Measurements from ENCODE around the gene HMGXB3.

HMGXB3 gene

GRCh38 chr5:150069672-150070627 lies 69.4 kb downstream of the HMGXB3 start:
- H3K27me3 ChIP-seq (ENCODE audit: low read depth, low read length), result no peaks in the 10 kb centered on the region; the same call in 1 of the 2 replicates
- no peak overlapping the region for H3K9ac ChIP-seq (ENCODE audit: low read length)
- no peak overlapping the region for H3K27ac ChIP-seq (ENCODE audit: low read length)
- no peak for TF ChIP-seq CTCF (IDR thresholded peaks at IDR 0.05; ENCODE audit: low read depth, low read length)
- TF ChIP-seq EZH2phosphoT487 (IDR thresholded peaks at IDR 0.05; ENCODE audit: low read depth), result no peak
- no peak overlapping the region for H3K4me3 ChIP-seq (ENCODE audit: low read length)
- no peaks in the 10 kb centered on the region for H3K36me3 ChIP-seq (replicated peaks; ENCODE audit: low read depth, low read length)
- no peak overlapping the region for H2AFZ ChIP-seq (ENCODE audit: low read depth, low read length)
- H4K20me1 ChIP-seq (ENCODE audit: insufficient read depth, low read length), result no peaks in the 10 kb centered on the region
- H3K4me1 ChIP-seq (ENCODE audit: low read length), result no peaks in the 10 kb centered on the region
- H3K4me2 ChIP-seq (ENCODE audit: low read length), result no peak overlapping the region
- H3K9me3 ChIP-seq (ENCODE audit: insufficient read depth, low read length), result no peaks in the 10 kb centered on the region
- H3K79me2 ChIP-seq (ENCODE audit: low read length), result no peaks in the 10 kb centered on the region

- Histone ChIP-seq H3K9me3 (ENCODE audit: insufficient read depth, low read length) (no peaks in the 10 kb centered on the region), H3K4me1 (ENCODE audit: low read length) (no peaks in the 10 kb centered on the region), H3K9ac (ENCODE audit: low read length) (no peak overlapping the region), H3K4me2 (ENCODE audit: low read length) (no peak overlapping the region), H3K36me3 (replicated peaks; ENCODE audit: low read depth, low read length) (no peaks in the 10 kb centered on the region), H2AFZ (ENCODE audit: low read depth, low read length) (no peak overlapping the region), H3K27ac (ENCODE audit: low read length) (no peak overlapping the region), H4K20me1 (ENCODE audit: insufficient read depth, low read length) (no peaks in the 10 kb centered on the region), H3K4me3 (ENCODE audit: low read length) (no peak overlapping the region), H3K79me2 (ENCODE audit: low read length) (no peaks in the 10 kb centered on the region), H3K27me3 (ENCODE audit: low read depth, low read length) (peaks cover 6% of the 10 kb centered on the region)
- no peak for TF ChIP-seq EZH2phosphoT487 (IDR thresholded peaks at IDR 0.05; ENCODE audit: low read depth)
- no peak for TF ChIP-seq CTCF (IDR thresholded peaks at IDR 0.05; ENCODE audit: low read depth, low read length)
Observed at GRCh38 chr5:150070821-150071220, 70.3 kb downstream of the HMGXB3 start.

GRCh38 chr5:150073086-150073625 lies 72.6 kb downstream of the HMGXB3 start:
- H4K20me1 ChIP-seq (ENCODE audit: insufficient read depth, low read length), result no peaks in the 10 kb centered on the region
- TF ChIP-seq EZH2phosphoT487 (IDR thresholded peaks at IDR 0.05; ENCODE audit: low read depth) (no peak), CTCF (IDR thresholded peaks at IDR 0.05; ENCODE audit: low read depth, low read length) (no peak)
- no peaks in the 10 kb centered on the region for H3K9me3 ChIP-seq (ENCODE audit: insufficient read depth, low read length)
- H3K4me1 ChIP-seq (ENCODE audit: low read length), result no peaks in the 10 kb centered on the region
- H3K9ac ChIP-seq (ENCODE audit: low read length), result no peak overlapping the region
- H3K4me3 ChIP-seq (ENCODE audit: low read length), result no peak overlapping the region
- no peak overlapping the region for H2AFZ ChIP-seq (ENCODE audit: low read depth, low read length)
- H3K79me2 ChIP-seq (ENCODE audit: low read length), result no peaks in the 10 kb centered on the region
- no peaks in the 10 kb centered on the region for H3K36me3 ChIP-seq (replicated peaks; ENCODE audit: low read depth, low read length)
- no peak overlapping the region for H3K27ac ChIP-seq (ENCODE audit: low read length)
- H3K27me3 ChIP-seq (ENCODE audit: low read depth, low read length), result peaks cover 8% of the 10 kb centered on the region
- no peak overlapping the region for H3K4me2 ChIP-seq (ENCODE audit: low read length)

- Histone ChIP-seq H3K27me3 (ENCODE audit: low read depth, low read length) (peaks cover 8% of the 10 kb centered on the region), H3K27ac (ENCODE audit: low read length) (no peak overlapping the region)
Observed at GRCh38 chr5:150073677-150074076, 73.1 kb downstream of the HMGXB3 start.

More at GRCh38 chr5:150073677-150074076, 73.1 kb downstream of the HMGXB3 start:
- Histone ChIP-seq H2AFZ (ENCODE audit: low read depth, low read length) (no peak overlapping the region), H4K20me1 (ENCODE audit: insufficient read depth, low read length) (no peaks in the 10 kb centered on the region), H3K4me1 (ENCODE audit: low read length) (no peaks in the 10 kb centered on the region), H3K79me2 (ENCODE audit: low read length) (no peaks in the 10 kb centered on the region), H3K36me3 (replicated peaks; ENCODE audit: low read depth, low read length) (no peaks in the 10 kb centered on the region), H3K9me3 (ENCODE audit: insufficient read depth, low read length) (no peaks in the 10 kb centered on the region), H3K4me3 (ENCODE audit: low read length) (no peak overlapping the region), H3K9ac (ENCODE audit: low read length) (no peak overlapping the region), H3K4me2 (ENCODE audit: low read length) (no peak overlapping the region)
- TF ChIP-seq CTCF (IDR thresholded peaks at IDR 0.05; ENCODE audit: low read depth, low read length), result no peak
- TF ChIP-seq EZH2phosphoT487 (IDR thresholded peaks at IDR 0.05; ENCODE audit: low read depth), result no peak
